Epithelial cell of proximal tubule (primary cell): Measurements from ENCODE around the gene MXI1. TPM values are rescaled to one million over a fixed set of nuclear protein-coding genes. Genes with fewer than 3 reads are reported as not detected.
A peak's percentile ranks its signal among the peaks of the same experiment; 100 is the strongest.

Source experiments
- DNase-seq: peaks from one replicate; pipeline ENCODE4 v3.0.0-alpha.2; 2011; ENCODE audit warnings: low read depth
- H3K4me3 ChIP-seq: 2 replicates; pipeline ENCODE4 v1.5.1; 2011; ENCODE audit warnings: low read depth, mild to moderate bottlenecking, low read length
- CTCF ChIP-seq: conservative IDR thresholded peaks from 2 replicates; pipeline ENCODE4 v1.5.1; 2012; ENCODE audit warnings: low read depth, mild to moderate bottlenecking, low read length
- total RNA-seq: library from RNA; depleted of rRNA; stranded (reverse); fragments of >200 nt; gene quantifications from 2 replicates; pipeline ENCODE4 v1.2.3, GENCODE V29; 2015

The MXI1 gene
- total RNA-seq, 1 donor from 2014 or later: 12.6 TPM

GRCh38 chr10:110276603-110277002 lies 69.2 kb downstream of the MXI1 start:
- no peak overlapping the region for H3K4me3 ChIP-seq
- DNase-seq: no peak
- no peak for TF ChIP-seq CTCF

- TF ChIP-seq CTCF: no peak
- no peak for DNase-seq
Measured at GRCh38 chr10:110277591-110277990, 70.2 kb downstream of the MXI1 start.

GRCh38 chr10:110278562-110279406 lies 71.4 kb downstream of the MXI1 start:
- no peak for DNase-seq
- no peak for TF ChIP-seq CTCF
- no peak overlapping the region for H3K4me3 ChIP-seq

More at GRCh38 chr10:110277591-110277990, 70.2 kb downstream of the MXI1 start:
- H3K4me3 ChIP-seq: no peak overlapping the region

DNA sequence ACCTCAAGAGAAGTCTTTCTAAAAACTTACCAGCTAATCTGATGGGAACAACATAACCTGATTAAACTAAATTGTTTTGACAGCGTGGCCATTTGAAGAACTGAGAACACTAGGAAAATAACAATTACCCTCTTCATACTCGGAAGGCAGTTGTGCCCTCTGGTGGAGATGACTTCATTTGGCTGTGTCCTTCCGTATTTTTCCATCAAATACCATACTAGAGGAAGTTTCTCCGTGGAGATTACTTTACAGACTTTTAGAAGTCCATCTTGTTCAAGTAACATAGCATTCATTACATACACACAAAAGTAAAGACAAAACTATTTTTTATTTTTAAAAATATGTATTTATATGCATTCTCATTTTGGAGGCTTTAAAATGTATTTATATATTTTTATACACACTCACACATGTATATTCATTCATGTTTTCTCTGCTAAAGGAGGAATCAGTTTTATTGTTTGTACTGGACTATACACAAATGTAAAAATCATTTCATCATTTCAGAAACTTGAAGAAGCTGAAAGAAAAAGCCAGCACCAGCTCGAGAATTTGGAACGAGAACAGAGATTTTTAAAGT lies 72.1 kb downstream of the MXI1 start:
- no peak overlapping the region for H3K4me3 ChIP-seq
- DNase-seq: no peak

DNA sequence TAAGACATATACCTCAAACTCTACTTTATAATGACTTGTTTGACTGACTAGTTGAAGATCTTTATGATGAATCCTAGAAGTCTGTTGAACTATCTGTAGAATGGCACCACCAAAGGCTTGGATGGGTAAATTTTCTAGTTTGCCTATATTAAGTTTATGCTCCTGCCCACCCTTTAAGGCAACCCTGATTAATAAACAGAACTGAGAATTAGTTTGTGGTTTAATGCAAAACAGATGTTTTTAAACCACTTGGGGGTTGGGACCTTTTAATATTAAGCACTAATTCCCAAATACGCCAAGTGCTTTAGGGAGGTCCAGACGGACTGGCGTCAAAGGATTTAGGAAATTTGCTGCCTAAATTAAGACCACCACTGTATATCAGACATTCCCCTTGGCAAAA lies 76.9 kb downstream of the MXI1 start:
- no peak for DNase-seq
- no peak for TF ChIP-seq CTCF
- no peak overlapping the region for H3K4me3 ChIP-seq

More for the DNA sequence above, 72.1 kb downstream of the MXI1 start:
- TF ChIP-seq CTCF: peak; percentile 85

- no peak for TF ChIP-seq CTCF
- no peak for DNase-seq
Measured at GRCh38 chr10:110285501-110285900, 78.1 kb downstream of the MXI1 start.

More at GRCh38 chr10:110285501-110285900, 78.1 kb downstream of the MXI1 start:
- H3K4me3 ChIP-seq: no peak overlapping the region
